GM18907 (cell line): Measurements from ENCODE around the gene NAA16.
"Not testable (repeated sequence)": the region's sequence is repeated elsewhere in the genome, so short reads cannot be mapped to it uniquely, and the experiment has no call there.

Experiments
- ATAC-seq: cut with Tn5 transposase; IDR thresholded peaks from one replicate; pipeline ENCODE4 v1.9.1; 2021; ENCODE audit warnings: mild to moderate bottlenecking, moderate library complexity; ENCODE audit not compliant: unreplicated experiment

NAA16 gene

DNA sequence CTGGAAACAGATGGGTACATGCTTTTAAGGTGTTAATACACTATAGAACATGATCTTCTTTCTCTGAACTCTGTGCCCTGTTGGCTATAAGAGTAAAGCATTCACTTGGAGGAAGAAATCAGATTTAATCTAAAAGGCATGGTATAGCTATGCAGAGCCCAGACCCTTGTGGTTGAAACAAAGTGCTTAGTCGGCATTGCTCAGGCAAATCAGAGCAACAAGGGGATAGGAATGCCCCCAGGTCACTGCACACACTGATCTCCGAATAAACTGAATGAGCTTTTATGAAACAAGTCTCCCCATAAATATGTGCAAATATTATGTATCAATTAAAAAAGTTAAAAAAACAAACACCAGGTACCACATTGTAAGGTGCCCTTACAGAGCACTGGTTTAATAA lies 94.3 kb downstream of the NAA16 start:
- no peak for ATAC-seq

DNA sequence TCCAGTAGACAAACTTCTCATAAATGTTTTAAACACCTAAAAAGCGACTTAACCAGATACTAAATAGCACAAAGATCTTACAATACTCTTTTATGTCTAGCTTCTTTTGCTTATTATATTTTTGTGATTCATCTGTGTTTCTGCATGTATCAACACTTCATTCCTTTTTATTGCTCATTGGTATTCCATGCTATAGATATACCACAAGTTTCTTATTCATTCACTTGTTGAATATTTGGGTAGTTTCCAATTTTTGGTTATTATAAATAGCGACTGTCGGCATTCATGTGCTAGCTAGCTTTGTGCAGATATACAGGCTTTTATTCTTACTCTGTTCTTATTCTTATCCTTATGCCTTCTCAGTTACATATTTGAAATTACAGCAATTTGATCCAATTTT lies 96.3 kb downstream of the NAA16 start:
- no peak for ATAC-seq

DNA sequence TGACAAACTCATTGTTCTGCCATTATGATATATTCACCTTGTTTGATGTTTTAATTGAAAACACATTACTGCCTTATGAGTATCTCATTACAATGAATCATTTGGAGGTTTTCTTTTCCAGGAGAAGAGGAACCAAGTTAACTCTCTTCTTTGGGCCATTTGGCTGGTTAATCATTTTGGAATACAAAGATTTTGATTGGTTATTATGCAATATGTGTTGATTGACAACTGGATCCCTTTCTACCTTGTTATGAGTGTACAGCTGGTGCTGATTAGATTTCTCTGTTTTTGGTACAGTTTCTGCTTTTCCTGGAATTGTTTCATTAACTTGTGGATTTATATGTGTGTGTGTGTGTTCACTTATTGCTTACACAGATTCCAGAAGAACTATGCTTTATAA lies 97.1 kb downstream of the NAA16 start:
- ATAC-seq = no peak

DNA sequence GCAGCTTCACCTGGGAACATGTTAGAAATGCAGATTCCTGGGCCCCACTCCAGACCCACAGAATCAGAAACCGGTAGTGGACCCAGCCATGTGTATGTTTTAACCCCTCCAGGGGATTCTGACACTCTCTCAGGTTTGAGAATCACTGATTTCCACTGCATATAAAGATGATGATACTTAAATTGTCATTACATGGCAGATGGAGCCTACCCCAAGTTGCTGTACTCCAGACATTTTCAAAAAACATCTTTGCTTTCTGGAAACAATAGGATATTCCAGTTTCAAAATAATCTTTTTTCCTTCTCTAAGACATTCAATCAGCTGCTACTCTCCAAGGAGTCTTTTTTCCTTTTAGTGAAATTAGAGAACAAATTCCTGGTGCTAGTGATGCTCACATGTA lies 97.7 kb downstream of the NAA16 start:
- ATAC-seq = no peak

- ATAC-seq = no peak
These were observed 98.5 kb downstream of the NAA16 start for GRCh38 chr13:41409611-41410010.

DNA sequence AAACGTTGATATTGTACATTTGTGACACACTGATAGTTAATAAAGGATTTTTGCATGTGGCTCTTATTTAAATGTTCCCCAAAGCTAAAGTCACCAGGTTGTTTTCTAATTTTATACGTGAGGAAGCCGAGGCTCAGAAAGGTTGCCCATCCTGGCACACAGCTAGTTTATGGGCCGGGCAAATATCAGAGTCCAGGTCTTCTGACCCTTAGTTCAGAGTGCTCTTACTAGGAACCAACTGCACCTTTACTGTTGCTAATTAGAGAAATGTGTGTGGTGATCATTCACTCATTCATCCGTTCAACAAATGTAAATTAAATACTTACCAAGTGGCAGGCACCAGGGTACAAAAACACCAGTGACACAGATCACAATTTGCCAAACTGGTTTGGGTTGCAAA lies 100.0 kb downstream of the NAA16 start:
- ATAC-seq = no peak

- ATAC-seq = no peak
These were observed 100.5 kb downstream of the NAA16 start for GRCh38 chr13:41411522-41411921.

- ATAC-seq = no peak
These were observed 102.8 kb downstream of the NAA16 start for GRCh38 chr13:41413872-41414271.

- ATAC-seq = no peak
These were observed 105.2 kb downstream of the NAA16 start for GRCh38 chr13:41416276-41416675.

DNA sequence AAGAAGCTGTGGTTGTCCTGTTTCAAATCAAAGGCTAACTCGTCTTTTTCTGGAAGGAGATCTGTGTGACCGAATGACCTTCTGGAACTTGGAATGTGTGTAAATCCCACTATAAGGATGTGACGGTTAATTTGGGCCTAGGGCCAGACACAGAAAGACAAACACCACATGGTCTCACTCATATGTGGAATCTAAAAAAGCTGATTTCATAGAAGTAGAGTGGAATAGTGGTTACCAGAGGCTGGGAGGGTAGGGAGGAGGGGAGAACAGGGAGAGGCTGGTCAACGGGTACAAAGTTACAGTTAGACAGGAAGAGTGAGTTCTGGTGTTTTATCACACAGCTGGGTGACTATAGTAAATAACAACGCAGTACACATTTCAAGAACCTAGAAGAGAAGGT lies 107.0 kb downstream of the NAA16 start:
- no peak for ATAC-seq

DNA sequence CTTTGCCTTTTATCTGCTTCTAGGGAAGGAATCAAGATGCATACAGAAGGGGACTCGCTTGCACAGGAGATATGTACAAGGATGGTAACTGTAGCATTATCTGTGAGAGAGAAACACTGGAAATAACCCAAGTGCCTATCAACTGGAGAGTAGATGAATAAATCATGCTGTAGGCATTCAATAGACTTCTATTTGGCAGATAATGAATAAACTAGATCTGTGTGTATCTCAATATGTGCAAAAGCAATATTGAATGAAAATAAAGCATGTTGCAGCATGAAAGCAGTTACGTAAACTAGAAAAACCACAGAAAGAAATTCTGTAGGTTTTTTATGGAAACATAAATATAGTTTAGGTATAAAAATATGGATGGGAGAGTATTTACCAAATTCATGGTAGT lies 107.7 kb downstream of the NAA16 start:
- no peak for ATAC-seq

- ATAC-seq = no peak
These were observed 108.1 kb downstream of the NAA16 start for GRCh38 chr13:41419206-41419605.

- no peak for ATAC-seq
These were observed 109.1 kb downstream of the NAA16 start for GRCh38 chr13:41420146-41420545.

DNA sequence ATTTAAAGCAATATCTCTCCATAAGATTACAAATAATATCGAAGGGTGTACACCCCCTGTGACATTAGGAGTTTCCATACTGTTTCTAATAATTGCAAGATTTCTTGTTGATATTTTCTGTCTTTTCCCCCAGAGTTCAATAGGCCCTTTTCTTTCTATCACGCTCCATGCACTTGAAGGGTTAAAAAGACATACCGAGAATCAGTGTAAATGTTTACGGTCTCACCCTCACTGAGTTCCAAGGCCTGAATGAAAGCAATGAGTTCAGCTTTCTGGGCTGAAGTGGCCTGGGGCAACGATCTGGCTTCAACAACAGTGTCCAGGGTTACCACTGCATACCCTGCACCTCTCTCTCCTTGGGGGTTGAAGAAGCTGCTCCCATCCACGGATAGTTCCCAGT lies 110.3 kb downstream of the NAA16 start:
- not testable (repeated sequence) for ATAC-seq

DNA sequence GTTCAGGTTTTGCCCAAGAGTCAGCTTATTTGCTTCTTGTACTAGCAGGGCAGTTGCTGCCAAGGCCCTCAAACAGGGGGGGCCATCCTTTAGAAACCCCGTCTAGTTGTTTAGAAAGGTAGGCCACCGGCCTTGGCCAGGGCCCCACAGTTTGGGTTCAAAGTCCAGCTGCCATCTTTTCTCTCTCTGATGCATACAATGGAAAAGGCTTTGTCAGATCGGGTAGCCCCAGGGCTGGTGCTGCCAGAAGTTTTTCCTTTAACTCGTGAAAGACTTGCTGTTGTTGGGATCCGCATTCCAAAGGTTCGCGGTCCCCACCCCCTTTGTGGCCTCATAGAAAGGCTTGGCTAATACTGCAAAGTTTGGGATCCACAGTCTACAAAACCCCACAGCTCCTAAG lies 110.9 kb downstream of the NAA16 start:
- ATAC-seq = not testable (repeated sequence)

DNA sequence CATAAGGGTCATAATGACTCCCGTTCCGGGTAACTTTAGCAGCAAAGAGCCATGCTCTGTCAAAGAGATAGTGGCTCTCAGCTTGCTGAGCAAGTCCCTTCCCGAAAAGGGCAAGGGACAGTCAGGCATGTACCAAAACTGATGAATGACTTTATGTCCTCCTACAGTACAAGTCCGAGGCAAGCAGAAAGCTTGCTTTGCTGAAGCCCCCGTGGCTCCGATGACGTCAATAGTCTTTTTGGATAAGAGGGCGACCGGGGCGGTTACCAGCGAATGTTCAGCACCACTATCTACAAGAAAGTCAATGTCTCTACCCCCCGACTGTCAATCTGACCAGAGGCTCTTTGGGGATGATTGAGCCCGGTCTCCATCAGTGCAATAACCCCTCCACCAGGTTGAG lies 112.2 kb downstream of the NAA16 start:
- ATAC-seq = not testable (repeated sequence)

DNA sequence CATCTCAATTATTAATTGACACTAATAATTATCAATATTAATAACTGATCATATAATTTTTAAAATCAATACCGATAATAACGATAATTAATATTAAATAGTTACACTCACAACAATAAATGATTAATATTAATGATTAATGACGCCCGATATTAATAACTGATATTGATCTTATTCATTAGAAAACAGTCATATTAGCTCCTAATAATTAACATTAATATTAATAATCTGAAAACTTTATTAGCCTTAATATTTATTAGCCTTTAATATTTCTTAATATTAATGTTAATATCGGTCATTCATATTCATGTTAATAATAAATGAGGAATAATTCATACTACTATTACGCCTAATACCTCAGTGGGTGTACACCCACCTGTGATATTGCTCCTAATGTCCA lies 113.6 kb downstream of the NAA16 start:
- not testable (repeated sequence) for ATAC-seq

GRCh38 chr13:41426047-41426446 lies 115.0 kb downstream of the NAA16 start:
- ATAC-seq = no peak
